Neuronal stem cell (in vitro differentiated cells): ENCODE results near the gene RASL10A.

Experiments used
- DNase-seq: peaks from one replicate; pipeline ENCODE4 v3.0.0-alpha.2; 2013; ENCODE audit warnings: low spot score
- H2AFZ ChIP-seq: one replicate; pipeline ENCODE4 v1.6.1; 2013; ENCODE audit warnings: mild to moderate bottlenecking, low read length, inconsistent platforms
- H2AK5ac ChIP-seq: 2 replicates; pipeline ENCODE4 v1.6.1; 2013; ENCODE audit warnings: low read depth, mild to moderate bottlenecking, inconsistent platforms, low read length, moderate library complexity, mixed read lengths
- H2BK120ac ChIP-seq: 2 replicates; pipeline ENCODE4 v1.6.1; 2013; ENCODE audit warnings: low read depth, mild to moderate bottlenecking, inconsistent platforms, low read length, moderate library complexity, mixed read lengths
- H2BK12ac ChIP-seq: one replicate; pipeline ENCODE4 v1.6.1; 2013; ENCODE audit warnings: low read length, inconsistent platforms
- H2BK15ac ChIP-seq: 2 replicates; pipeline ENCODE4 v1.6.1; 2013; ENCODE audit warnings: mild to moderate bottlenecking, low read length, inconsistent platforms, mixed read lengths
- H2BK5ac ChIP-seq: one replicate; pipeline ENCODE4 v1.6.1; 2013; ENCODE audit warnings: inconsistent platforms, mild to moderate bottlenecking, low read length, moderate library complexity
- H3K14ac ChIP-seq: one replicate; pipeline ENCODE4 v1.6.1; 2013; ENCODE audit warnings: low read length, inconsistent platforms
- H3K18ac ChIP-seq: 2 replicates; pipeline ENCODE4 v1.6.1; 2013; ENCODE audit warnings: low read length, inconsistent platforms
- H3K23ac ChIP-seq: 2 replicates; pipeline ENCODE4 v1.6.1; 2013; ENCODE audit warnings: low read depth, mild to moderate bottlenecking, mixed read lengths, low read length, inconsistent platforms; ENCODE audit not compliant: poor library complexity
- H3K27ac ChIP-seq: replicated peaks from 3 replicates; pipeline ENCODE4 v1.5.1; 2013; ENCODE audit warnings: low read length, inconsistent platforms
- H3K27me3 ChIP-seq, 3 experiments: 2 replicates each; pipeline ENCODE4 v1.6.1; 2013; ENCODE audit warnings: low read length in 3 of 3, mild to moderate bottlenecking in 2 of 3, inconsistent platforms in 1 of 3, low read depth in 1 of 3, mixed read lengths in 1 of 3, moderate library complexity in 1 of 3; ENCODE audit not compliant: control insufficient read depth in 3 of 3, insufficient read depth in 3 of 3
- H3K36me3 ChIP-seq, 2 donors: replicated peaks in 1 of 2; 2 replicates each; pipeline ENCODE4 v1.6.1; 2013; ENCODE audit warnings: low read length in 2 of 2; ENCODE audit not compliant: control insufficient read depth in 2 of 2, insufficient read depth in 2 of 2
- H3K4ac ChIP-seq: 2 replicates; pipeline ENCODE4 v1.6.1; 2013; ENCODE audit warnings: inconsistent platforms, mild to moderate bottlenecking, low read length, moderate library complexity
- H3K4me1 ChIP-seq, 2 donors: 1 replicate in 1 of 2; 2 replicates in 1 of 2; pipeline ENCODE4 v1.6.1; 2013; ENCODE audit warnings: low read length in 2 of 2, low read depth in 1 of 2; ENCODE audit not compliant: control insufficient read depth in 2 of 2, insufficient read depth in 1 of 2
- H3K4me2 ChIP-seq: one replicate; pipeline ENCODE4 v1.6.1; 2013; ENCODE audit warnings: mild to moderate bottlenecking, low read length, inconsistent platforms; ENCODE audit not compliant: insufficient read depth, poor library complexity, severe bottlenecking
- H3K4me3 ChIP-seq, 2 donors: 2 replicates each; pipeline ENCODE4 v1.5.1; 2013; ENCODE audit warnings: low read length in 2 of 2, mild to moderate bottlenecking in 2 of 2, inconsistent platforms in 1 of 2, moderate library complexity in 1 of 2
- H3K79me1 ChIP-seq: one replicate; pipeline ENCODE4 v1.6.1; 2013; ENCODE audit warnings: low read depth, mild to moderate bottlenecking, inconsistent platforms, low read length, moderate library complexity
- H3K9ac ChIP-seq: one replicate; pipeline ENCODE4 v1.6.1; 2013; ENCODE audit warnings: mild to moderate bottlenecking, low read depth, low read length, inconsistent platforms; ENCODE audit not compliant: poor library complexity
- H3K9me3 ChIP-seq, 2 donors: replicated peaks in 1 of 2; 2 replicates each; pipeline versions ENCODE3 to v1.6.1; 2013; ENCODE audit warnings: low read length in 2 of 2, mild to moderate bottlenecking in 2 of 2, inconsistent platforms in 1 of 2, low read depth in 1 of 2, mixed read lengths in 1 of 2, moderate library complexity in 1 of 2; ENCODE audit not compliant: control insufficient read depth in 2 of 2, insufficient read depth in 1 of 2
- H4K8ac ChIP-seq: one replicate; pipeline ENCODE4 v1.6.1; 2013; ENCODE audit warnings: low read depth, mild to moderate bottlenecking, inconsistent platforms, low read length, moderate library complexity
- H4K91ac ChIP-seq: one replicate; pipeline ENCODE4 v1.6.1; 2013; ENCODE audit warnings: low read length, low read depth, mild to moderate bottlenecking, inconsistent platforms; ENCODE audit not compliant: poor library complexity
- WGBS, 2 donors: extraction: QIAGEN DNeasy Blood & Tissue Kit; methylation state at CpG; one replicate each; pipeline ENCODE4 v1.1.7; 2013; ENCODE audit warnings: missing lambda C conversion rate in 2 of 2, mixed read lengths in 1 of 2; ENCODE audit not compliant: insufficient read length in 2 of 2, insufficient replicate concordance in 1 of 2; ENCODE audit errors: extremely low coverage in 2 of 2; 5-methylcytosine and 5-hydroxymethylcytosine counted together

Gene RASL10A

DNA sequence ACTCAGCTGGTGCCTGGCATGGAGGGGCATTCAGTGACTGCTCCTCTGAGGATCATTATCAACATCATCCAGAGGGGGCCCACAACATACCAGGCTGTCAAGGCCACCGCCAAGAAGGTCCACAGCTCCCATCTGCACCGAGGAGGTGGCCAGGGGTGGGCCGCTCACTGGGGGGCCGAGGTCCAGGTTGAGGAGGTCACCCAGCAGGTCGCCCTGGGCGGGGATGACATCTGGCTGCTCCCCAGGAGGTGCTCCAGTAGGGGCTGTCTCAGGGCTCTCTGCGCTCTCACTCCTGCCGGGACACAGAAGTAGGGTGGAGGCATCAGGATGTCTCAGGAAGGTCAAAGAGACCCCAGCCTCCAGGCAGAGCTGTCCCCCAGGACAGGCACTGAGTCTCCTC lies 25.1 kb upstream of the RASL10A start:
- DNase-seq = no peak
- peaks cover 0 to 3% of the 10 kb centered on the region in 2 donors for H3K4me1 ChIP-seq
- no peak overlapping the region for H3K4ac ChIP-seq
- H3K79me1 ChIP-seq = peaks cover 4% of the 10 kb centered on the region
- H2BK5ac ChIP-seq = no peak overlapping the region
- H4K8ac ChIP-seq = no peak overlapping the region
- H2BK120ac ChIP-seq = no peak overlapping the region
- no peak overlapping the region for H3K18ac ChIP-seq
- H3K36me3 ChIP-seq = peaks cover 54 to 93% of the 10 kb centered on the region in 2 donors
- H2AFZ ChIP-seq = no peak overlapping the region
- no peaks in the 10 kb centered on the region for H3K27me3 ChIP-seq
- H2AK5ac ChIP-seq = no peak overlapping the region
- H2BK12ac ChIP-seq = no peak overlapping the region
- H3K4me3 ChIP-seq = no peak overlapping the region
- H3K14ac ChIP-seq = no peak overlapping the region
- H3K23ac ChIP-seq = peak overlapping the region; percentile 49
- peaks cover 0 to 2% of the 10 kb centered on the region in 2 donors for H3K9me3 ChIP-seq
- H3K27ac ChIP-seq = no peak overlapping the region
- no peak overlapping the region for H3K4me2 ChIP-seq
- no peak overlapping the region for H4K91ac ChIP-seq
- no peak overlapping the region for H3K9ac ChIP-seq
- WGBS, 2 donors = no CpG with 5 or more reads among the region's 8 CpGs
- H2BK15ac ChIP-seq = no peak overlapping the region

DNA sequence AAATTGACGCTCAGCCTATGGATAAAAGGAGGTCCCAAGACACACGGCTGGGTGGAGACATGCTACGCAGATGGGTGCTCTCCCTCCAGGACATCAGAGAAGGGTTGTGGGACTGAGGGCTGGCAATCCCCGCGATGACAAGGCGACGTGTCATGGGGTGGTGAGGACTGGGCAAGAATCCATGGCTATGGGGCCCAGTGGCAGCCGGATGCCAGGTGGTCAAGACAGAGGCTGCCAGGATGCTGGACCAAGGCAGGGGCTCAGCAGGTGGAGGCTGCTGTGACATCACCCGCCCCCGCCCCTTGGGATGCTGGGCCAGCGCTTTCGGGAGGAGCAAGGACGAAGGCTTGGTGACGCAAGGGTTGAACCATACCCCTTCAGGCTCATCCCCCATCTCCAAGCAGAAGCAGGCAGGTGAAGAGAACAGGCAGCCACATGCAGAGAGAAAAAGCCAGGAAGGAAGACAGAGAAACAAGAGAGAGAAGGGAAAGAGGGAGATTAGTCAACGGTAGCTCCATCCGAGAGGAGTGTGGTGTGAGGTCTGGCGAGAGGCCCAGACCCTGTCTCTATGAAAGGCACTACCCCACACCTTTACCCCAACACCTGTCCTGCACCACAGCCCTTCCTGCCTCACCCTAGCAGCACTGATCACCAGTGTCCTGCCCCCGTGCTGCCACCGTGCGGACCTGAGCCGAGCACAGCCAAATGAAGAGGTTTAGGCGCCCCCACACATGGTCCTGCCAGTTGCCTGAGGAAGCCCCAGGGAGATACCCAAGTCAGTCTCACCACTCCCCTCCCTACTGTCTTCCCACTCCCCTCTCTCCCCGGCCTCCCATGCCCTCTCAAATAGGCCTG lies 24.1 kb upstream of the RASL10A start:
- Histone ChIP-seq H2AFZ (no peak overlapping the region), H4K8ac (no peak overlapping the region), H3K9ac (peak overlapping the region; percentile 47), H3K27me3 (no peaks in the 10 kb centered on the region), H3K4ac (no peak overlapping the region), H3K14ac (no peak overlapping the region), H4K91ac (no peak overlapping the region), H3K27ac (no peak overlapping the region), H3K4me2 (no peak overlapping the region), H2BK120ac (no peak overlapping the region), H3K4me1 (peaks cover 0 to 3% of the 10 kb centered on the region in 2 donors), H2BK12ac (no peak overlapping the region), H2AK5ac (no peak overlapping the region), H2BK15ac (no peak overlapping the region), H3K36me3 (peaks cover 57 to 95% of the 10 kb centered on the region in 2 donors), H2BK5ac (no peak overlapping the region), H3K23ac (no peak overlapping the region), H3K4me3 (no peak overlapping the region), H3K18ac (no peak overlapping the region), H3K79me1 (peaks cover 4% of the 10 kb centered on the region), H3K9me3 (peaks cover 0 to 2% of the 10 kb centered on the region in 2 donors)
- DNase-seq = no peak
- WGBS, 2 donors = no CpG with 5 or more reads among the region's 23 CpGs

DNA sequence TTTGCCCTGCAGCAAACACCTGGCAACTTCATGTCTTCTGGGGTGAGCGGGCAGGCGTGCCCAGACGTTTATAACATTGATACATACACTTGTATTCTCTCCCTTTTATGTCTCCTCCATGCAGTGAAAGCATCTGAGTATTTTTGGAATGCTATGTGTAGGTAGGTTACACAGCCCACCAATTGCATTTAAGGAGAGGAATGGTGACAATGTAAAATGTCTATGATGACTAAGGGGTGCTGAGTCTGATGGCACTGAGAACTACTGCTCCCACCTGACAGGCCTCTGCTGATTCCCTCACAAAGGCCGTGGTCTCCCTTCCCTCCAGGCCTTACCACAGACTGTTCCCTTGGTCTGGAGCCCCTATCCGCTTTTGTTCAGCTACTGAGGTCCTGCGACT lies 22.9 kb upstream of the RASL10A start:
- Histone ChIP-seq H3K4me2 (no peak overlapping the region), H3K27me3 (no peaks in the 10 kb centered on the region), H3K4me1 (peaks cover 0 to 3% of the 10 kb centered on the region in 2 donors), H2BK12ac (no peak overlapping the region), H3K9me3 (peaks cover 0 to 2% of the 10 kb centered on the region in 2 donors), H3K36me3 (peaks cover 55 to 92% of the 10 kb centered on the region in 2 donors), H4K91ac (no peak overlapping the region), H2AFZ (no peak overlapping the region), H2BK120ac (no peak overlapping the region), H2AK5ac (no peak overlapping the region), H3K27ac (no peak overlapping the region), H4K8ac (no peak overlapping the region), H3K4ac (no peak overlapping the region), H2BK15ac (no peak overlapping the region), H3K4me3 (no peak overlapping the region), H3K23ac (no peak overlapping the region), H3K14ac (no peak overlapping the region), H2BK5ac (no peak overlapping the region), H3K9ac (no peak overlapping the region), H3K79me1 (peaks cover 4% of the 10 kb centered on the region), H3K18ac (no peak overlapping the region)
- DNase-seq = no peak
- WGBS, 2 donors = no CpG with 5 or more reads among the region's 6 CpGs

DNA sequence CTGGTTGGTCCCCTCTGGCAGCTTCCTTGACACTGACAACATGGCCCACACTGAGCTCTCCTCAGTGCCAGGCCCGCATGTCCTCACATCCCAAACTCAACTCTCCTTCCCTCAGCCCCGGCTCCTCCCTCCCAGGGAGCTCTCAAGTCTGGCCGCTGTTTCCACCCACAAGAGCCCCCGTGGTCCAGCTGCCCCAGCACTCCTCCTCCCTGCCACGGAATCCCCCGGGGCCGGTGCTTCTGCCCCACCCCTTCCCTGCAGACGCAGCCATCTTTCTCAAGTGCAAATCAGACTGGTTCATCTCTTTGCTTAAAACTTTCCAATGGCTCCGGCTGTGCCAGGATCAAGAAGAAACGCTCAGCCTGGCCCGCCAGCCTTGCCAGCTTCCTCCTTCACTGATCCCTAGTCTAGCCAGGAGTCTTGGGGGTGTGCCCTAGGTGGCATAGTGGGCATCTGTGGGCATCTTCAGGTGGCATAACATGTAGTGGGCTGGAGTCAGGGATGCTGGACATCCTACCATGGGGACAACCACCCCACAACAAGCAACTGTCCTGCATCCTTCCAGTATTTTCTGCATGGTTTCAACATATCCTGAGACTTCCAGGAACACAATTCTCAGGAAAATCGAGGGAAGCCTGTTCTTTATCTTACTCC lies 22.3 kb upstream of the RASL10A start:
- no peak overlapping the region for H3K9ac ChIP-seq
- H3K36me3 ChIP-seq = peaks cover 49 to 90% of the 10 kb centered on the region in 2 donors
- no peak overlapping the region for H3K18ac ChIP-seq
- no peak overlapping the region for H2BK120ac ChIP-seq
- H3K4me2 ChIP-seq = no peak overlapping the region
- no peak overlapping the region for H2AK5ac ChIP-seq
- H3K23ac ChIP-seq = no peak overlapping the region
- no peaks in the 10 kb centered on the region for H3K27me3 ChIP-seq
- no peak overlapping the region for H3K4me3 ChIP-seq
- no peak overlapping the region for H2BK15ac ChIP-seq
- H3K9me3 ChIP-seq = peaks cover 0 to 2% of the 10 kb centered on the region in 2 donors
- H2BK12ac ChIP-seq = no peak overlapping the region
- WGBS, 2 donors = no CpG with 5 or more reads among the region's 12 CpGs
- no peak overlapping the region for H3K14ac ChIP-seq
- H4K91ac ChIP-seq = no peak overlapping the region
- H2AFZ ChIP-seq = no peak overlapping the region
- DNase-seq = no peak
- H3K4ac ChIP-seq = no peak overlapping the region
- no peak overlapping the region for H3K27ac ChIP-seq
- peaks cover 3% of the 10 kb centered on the region for H3K79me1 ChIP-seq
- H4K8ac ChIP-seq = no peak overlapping the region
- no peak overlapping the region for H2BK5ac ChIP-seq
- H3K4me1 ChIP-seq = no peaks in the 10 kb centered on the region
